Lower lobe of right lung (tissue), 2 donors: ENCODE data around the gene TMEM243. TPM values are rescaled to one million over a fixed set of nuclear protein-coding genes. Genes with fewer than 3 reads are reported as not detected.
A peak's percentile ranks its signal among the peaks of the same experiment; 100 is the strongest.

Source experiments
- ATAC-seq, 2 donors: fragments of 200-7000 bp; cut with Tn5 transposase; one replicate each; pipeline ENCODE4 v1.9.1; 2020 to 2022; ENCODE audit warnings: mild to moderate bottlenecking in 2 of 2, moderate library complexity in 2 of 2
- DNase-seq: peaks from one replicate; pipeline ENCODE4 v3.0.0-alpha.2; 2020
- H3K27ac ChIP-seq: fragments of 200-600 bp; one replicate; pipeline ENCODE4 v1.8.0; 2022
- H3K27me3 ChIP-seq: fragments of 200-600 bp; one replicate; pipeline ENCODE4 v1.8.0; 2022; ENCODE audit warnings: low read depth
- H3K36me3 ChIP-seq: fragments of 200-600 bp; one replicate; pipeline ENCODE4 v1.8.0; 2022; ENCODE audit warnings: mild to moderate bottlenecking
- H3K4me1 ChIP-seq: fragments of 200-600 bp; one replicate; pipeline ENCODE4 v1.8.0; 2022
- H3K4me3 ChIP-seq: fragments of 200-600 bp; one replicate; pipeline ENCODE4 v1.8.0; 2022; ENCODE audit warnings: mild to moderate bottlenecking
- H3K9me3 ChIP-seq: fragments of 200-600 bp; one replicate; pipeline ENCODE4 v1.8.0; 2022
- intact Hi-C: fragments of 100-400 bp; cut with DNase I; formaldehyde crosslinking; loops from one replicate; pipeline ENCODE4 v1.11.0; 2022
- total RNA-seq: library from RNA; stranded (reverse); fragmentation: NEBNext Ultra II Directional; extraction: Animal tissue kit (Norgen Biotek cat#: 25700); gene quantifications from one replicate; pipeline ENCODE4 v1.2.1, GENCODE V29; 2021
- TF ChIP-seq, protein P1 (sequence below): fragments of 200-600 bp; IDR thresholded peaks from one replicate; pipeline ENCODE4 v1.8.0; 2022; ENCODE audit warnings: antibody characterized with exemption, mild to moderate bottlenecking
- donor health status: DM: no; HTN: yes; CAD: no; lungs with severe emphysema.

The TMEM243 gene
- total RNA-seq, 1 donor from 2014 or later: 115 TPM

DNA sequence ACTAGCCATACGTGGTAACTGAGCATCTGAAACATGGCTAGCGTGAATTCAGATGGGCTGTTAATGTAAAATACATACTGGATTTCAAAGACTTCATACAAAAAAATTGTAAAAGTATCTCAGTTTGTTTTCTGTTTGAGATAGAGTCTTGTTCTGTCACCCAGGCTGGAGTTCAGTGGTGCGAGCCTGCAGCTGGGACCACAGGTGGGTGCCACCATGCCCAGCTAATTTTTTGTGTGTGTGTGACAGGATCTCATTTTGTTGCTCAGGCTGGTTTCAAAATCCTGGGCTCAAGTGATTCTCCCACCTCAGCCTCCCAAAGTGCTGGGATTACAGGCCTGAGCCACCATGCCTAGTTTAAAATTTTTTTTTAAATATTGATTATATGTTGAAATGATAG, 4.5 kb downstream of the TMEM243 start:
- H3K4me3 ChIP-seq: no peak overlapping the region
- H3K36me3 ChIP-seq: peaks cover 6% of the 10 kb centered on the region
- TF ChIP-seq, protein P1, sequence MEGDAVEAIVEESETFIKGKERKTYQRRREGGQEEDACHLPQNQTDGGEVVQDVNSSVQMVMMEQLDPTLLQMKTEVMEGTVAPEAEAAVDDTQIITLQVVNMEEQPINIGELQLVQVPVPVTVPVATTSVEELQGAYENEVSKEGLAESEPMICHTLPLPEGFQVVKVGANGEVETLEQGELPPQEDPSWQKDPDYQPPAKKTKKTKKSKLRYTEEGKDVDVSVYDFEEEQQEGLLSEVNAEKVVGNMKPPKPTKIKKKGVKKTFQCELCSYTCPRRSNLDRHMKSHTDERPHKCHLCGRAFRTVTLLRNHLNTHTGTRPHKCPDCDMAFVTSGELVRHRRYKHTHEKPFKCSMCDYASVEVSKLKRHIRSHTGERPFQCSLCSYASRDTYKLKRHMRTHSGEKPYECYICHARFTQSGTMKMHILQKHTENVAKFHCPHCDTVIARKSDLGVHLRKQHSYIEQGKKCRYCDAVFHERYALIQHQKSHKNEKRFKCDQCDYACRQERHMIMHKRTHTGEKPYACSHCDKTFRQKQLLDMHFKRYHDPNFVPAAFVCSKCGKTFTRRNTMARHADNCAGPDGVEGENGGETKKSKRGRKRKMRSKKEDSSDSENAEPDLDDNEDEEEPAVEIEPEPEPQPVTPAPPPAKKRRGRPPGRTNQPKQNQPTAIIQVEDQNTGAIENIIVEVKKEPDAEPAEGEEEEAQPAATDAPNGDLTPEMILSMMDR: no peak
- ATAC-seq: no peak
- H3K27me3 ChIP-seq: no peaks in the 10 kb centered on the region
- H3K9me3 ChIP-seq: no peaks in the 10 kb centered on the region
- DNase-seq: no peak
- peaks cover 72% of the 10 kb centered on the region for H3K4me1 ChIP-seq
- no peak overlapping the region for H3K27ac ChIP-seq
- intact Hi-C loops: no loop called here

DNA sequence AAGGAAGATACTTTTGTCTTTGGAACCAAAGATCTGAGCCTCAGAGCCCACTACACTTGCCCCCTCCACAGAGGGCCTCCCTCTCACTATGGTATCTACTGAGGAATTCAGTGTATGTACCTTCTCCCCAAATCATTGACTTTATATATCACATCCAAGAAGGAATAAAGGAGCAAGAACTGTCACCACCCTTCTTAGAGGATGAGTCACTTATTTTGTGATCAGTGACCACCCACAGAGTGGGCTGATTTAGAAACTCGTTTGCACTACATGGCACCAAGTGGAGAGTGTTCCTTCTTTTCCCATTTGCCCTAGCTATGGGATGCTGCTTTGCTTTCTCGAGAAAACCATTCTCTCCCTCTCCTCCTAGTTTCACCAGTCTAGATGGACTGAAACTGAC, 5.7 kb downstream of the TMEM243 start:
- Histone ChIP-seq H3K27me3 (no peaks in the 10 kb centered on the region), H3K9me3 (no peaks in the 10 kb centered on the region), H3K27ac (no peak overlapping the region), H3K36me3 (peaks cover 7% of the 10 kb centered on the region), H3K4me3 (no peak overlapping the region), H3K4me1 (peaks cover 73% of the 10 kb centered on the region)
- DNase-seq (no peak), ATAC-seq (no peak)
- TF ChIP-seq, protein P1: no peak
- intact Hi-C loops: no loop called here

DNA sequence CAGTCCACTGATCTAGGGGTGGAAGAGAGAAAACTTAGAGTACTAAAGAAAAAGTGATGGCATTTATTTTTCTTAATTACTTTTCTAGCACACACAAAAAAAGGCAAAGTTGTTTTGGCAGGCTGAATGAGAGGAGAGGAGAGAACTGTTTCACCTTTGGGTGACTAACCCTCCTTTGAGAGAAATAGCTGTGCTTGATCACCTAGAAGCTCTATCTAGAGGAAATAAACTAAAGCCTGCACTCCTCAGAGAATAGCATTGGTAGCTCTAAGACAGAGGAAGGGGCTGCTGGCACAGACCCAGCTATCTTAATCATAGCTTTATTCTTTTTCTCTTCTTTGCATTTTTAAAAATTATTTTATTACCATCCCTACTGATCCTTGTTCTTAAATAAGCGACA, 6.3 kb downstream of the TMEM243 start:
- Histone ChIP-seq H3K36me3 (peaks cover 11% of the 10 kb centered on the region), H3K4me1 (peaks cover 78% of the 10 kb centered on the region), H3K27ac (peak overlapping the region; percentile 3), H3K27me3 (no peaks in the 10 kb centered on the region), H3K9me3 (no peaks in the 10 kb centered on the region), H3K4me3 (no peak overlapping the region)
- ATAC-seq: no peak
- TF ChIP-seq, protein P1: no peak
- no peak for DNase-seq
- intact Hi-C loops: no loop called here

DNA sequence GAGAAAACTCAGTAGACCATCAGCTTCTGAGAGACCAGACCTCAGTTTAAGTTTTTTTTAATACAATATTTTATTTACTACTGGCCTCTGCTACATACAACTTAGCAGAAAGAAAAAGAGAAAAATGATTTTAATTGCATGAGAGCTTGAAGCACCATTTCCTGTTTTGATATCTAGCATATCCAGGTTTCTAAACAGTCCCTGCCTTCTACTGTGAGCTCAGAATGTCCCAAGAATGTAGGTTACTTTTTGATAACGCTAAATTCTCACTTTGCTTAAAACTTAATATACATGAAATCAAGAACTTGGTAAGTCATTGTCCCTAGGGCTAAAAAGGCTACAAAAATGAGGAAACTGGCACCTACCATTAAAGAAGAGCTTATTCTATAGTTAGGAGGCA, 7.0 kb downstream of the TMEM243 start:
- Histone ChIP-seq H3K4me1 (peaks cover 70% of the 10 kb centered on the region), H3K27me3 (no peaks in the 10 kb centered on the region), H3K36me3 (peaks cover 11% of the 10 kb centered on the region), H3K9me3 (no peaks in the 10 kb centered on the region), H3K4me3 (no peak overlapping the region), H3K27ac (no peak overlapping the region)
- ATAC-seq (no peak), DNase-seq (no peak)
- TF ChIP-seq, protein P1: no peak
- intact Hi-C loops: no loop called here

DNA sequence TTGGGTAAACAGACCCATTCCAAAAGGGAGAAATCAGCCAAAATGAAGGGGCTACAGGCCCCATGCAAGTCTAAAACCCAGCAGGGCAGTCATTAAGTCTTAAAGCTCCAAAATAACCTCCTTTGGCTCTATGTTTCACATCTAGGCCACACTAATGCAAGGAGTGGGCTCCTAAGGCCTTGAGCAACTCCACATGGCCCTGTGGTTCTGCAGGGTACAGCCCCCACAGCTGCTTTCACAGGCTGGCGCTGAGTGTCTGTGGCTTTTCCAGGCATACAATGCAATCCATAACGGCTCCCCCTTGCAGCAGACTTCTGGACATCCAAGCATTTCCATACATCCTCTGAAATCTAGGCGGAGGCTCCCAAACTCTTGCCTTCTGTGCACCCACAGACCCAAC, 9.0 kb downstream of the TMEM243 start:
- Histone ChIP-seq H3K9me3 (peaks cover 14% of the 10 kb centered on the region), H3K27ac (no peak overlapping the region), H3K27me3 (no peaks in the 10 kb centered on the region), H3K4me3 (no peak overlapping the region), H3K4me1 (peaks cover 54% of the 10 kb centered on the region), H3K36me3 (peaks cover 20% of the 10 kb centered on the region)
- intact Hi-C loops: no loop called here
- TF ChIP-seq, protein P1: no peak
- ATAC-seq: no peak
- no peak for DNase-seq
